Endothelial cell of umbilical vein (primary cell): ENCODE measurements around the gene HNRNPK.
A peak's percentile ranks its signal among the peaks of the same experiment; 100 is the strongest.

Experiments
- EZH2 ChIP-seq: IDR thresholded peaks from 2 replicates; pipeline ENCODE4 v1.6.1; 2012; ENCODE audit warnings: borderline replicate concordance, low read depth, mild to moderate bottlenecking, moderate library complexity, low read length, inconsistent platforms; ENCODE audit not compliant: severe bottlenecking
- FOS ChIP-seq: IDR thresholded peaks from 2 replicates; pipeline ENCODE4 v1.6.1; 2011; ENCODE audit warnings: mild to moderate bottlenecking, low read length, moderate library complexity, borderline replicate concordance; ENCODE audit not compliant: insufficient read depth
- POLR2A ChIP-seq: IDR thresholded peaks from 2 replicates; pipeline ENCODE4 v1.6.1; 2012; ENCODE audit warnings: low read depth, mild to moderate bottlenecking, control low read depth, low read length
- POLR2AphosphoS5 ChIP-seq: IDR thresholded peaks from 2 replicates; pipeline ENCODE4 v1.6.1; 2012; ENCODE audit warnings: low read depth, mild to moderate bottlenecking, control low read depth, low read length, moderate library complexity; ENCODE audit not compliant: insufficient read depth
- TF ChIP-seq, protein P1 (sequence below), 2 donors: IDR thresholded peaks; 1 replicate in 1 of 2; 2 replicates in 1 of 2; pipeline ENCODE4 v1.5.1; 2011; ENCODE audit warnings: low read length in 2 of 2, mild to moderate bottlenecking in 2 of 2, moderate library complexity in 2 of 2, control low read depth in 1 of 2, inconsistent platforms in 1 of 2, low read depth in 1 of 2; ENCODE audit not compliant: insufficient read depth in 1 of 2; ENCODE audit errors: extremely low read depth in 1 of 2
- TF ChIP-seq, protein P2 (sequence below): IDR thresholded peaks from 2 replicates; pipeline ENCODE4 v1.6.1; 2011; ENCODE audit not compliant: insufficient read depth, insufficient read length

DNA sequence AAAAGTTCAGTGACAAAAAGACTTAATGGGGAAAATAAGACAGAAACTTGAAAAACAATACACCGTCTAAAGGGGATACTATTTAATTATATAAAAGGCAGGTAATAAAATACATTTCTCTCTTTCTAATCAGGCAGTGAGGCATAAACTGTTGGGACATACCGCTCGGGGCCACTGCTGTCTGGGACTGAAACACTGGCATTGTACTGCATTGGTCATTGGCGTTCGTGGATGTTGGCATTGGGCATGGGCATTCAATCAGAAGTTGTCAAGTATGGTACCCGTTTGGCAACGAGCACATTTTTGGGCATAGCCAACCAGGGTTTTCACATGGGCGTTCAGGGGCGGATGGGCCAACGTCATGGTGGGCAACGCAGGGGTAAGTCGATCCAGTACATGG lies 4.7 kb downstream of the HNRNPK start:
- peak; percentile 7 for TF ChIP-seq POLR2A
- TF ChIP-seq, protein P1, sequence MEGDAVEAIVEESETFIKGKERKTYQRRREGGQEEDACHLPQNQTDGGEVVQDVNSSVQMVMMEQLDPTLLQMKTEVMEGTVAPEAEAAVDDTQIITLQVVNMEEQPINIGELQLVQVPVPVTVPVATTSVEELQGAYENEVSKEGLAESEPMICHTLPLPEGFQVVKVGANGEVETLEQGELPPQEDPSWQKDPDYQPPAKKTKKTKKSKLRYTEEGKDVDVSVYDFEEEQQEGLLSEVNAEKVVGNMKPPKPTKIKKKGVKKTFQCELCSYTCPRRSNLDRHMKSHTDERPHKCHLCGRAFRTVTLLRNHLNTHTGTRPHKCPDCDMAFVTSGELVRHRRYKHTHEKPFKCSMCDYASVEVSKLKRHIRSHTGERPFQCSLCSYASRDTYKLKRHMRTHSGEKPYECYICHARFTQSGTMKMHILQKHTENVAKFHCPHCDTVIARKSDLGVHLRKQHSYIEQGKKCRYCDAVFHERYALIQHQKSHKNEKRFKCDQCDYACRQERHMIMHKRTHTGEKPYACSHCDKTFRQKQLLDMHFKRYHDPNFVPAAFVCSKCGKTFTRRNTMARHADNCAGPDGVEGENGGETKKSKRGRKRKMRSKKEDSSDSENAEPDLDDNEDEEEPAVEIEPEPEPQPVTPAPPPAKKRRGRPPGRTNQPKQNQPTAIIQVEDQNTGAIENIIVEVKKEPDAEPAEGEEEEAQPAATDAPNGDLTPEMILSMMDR (IDR thresholded peaks at IDR 0.05; ENCODE audit: extremely low read depth in 1 of 2, insufficient read depth in 1 of 2, low read depth in 1 of 2, low read length in 2 of 2): no peak
- no peak for TF ChIP-seq EZH2
- TF ChIP-seq FOS: no peak
- no peak for TF ChIP-seq POLR2AphosphoS5
- TF ChIP-seq, protein P2, sequence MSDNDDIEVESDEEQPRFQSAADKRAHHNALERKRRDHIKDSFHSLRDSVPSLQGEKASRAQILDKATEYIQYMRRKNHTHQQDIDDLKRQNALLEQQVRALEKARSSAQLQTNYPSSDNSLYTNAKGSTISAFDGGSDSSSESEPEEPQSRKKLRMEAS: no peak
